Panc1 (cell line): ENCODE data around the gene ATXN1.

ENCODE experiments used
- REST ChIP-seq, 2 experiments: IDR thresholded peaks; 2 replicates each; pipeline ENCODE4 v1.6.1; 2011 to 2012; ENCODE audit warnings: low read depth in 2 of 2, control low read depth in 1 of 2, low read length in 1 of 2, mild to moderate bottlenecking in 1 of 2, moderate library complexity in 1 of 2; ENCODE audit not compliant: insufficient read depth in 1 of 2
- TCF7L2 ChIP-seq: IDR thresholded peaks from 2 replicates; pipeline ENCODE4 v1.6.1; 2011; ENCODE audit warnings: mild to moderate bottlenecking, low read depth, low read length, inconsistent platforms
- TF ChIP-seq, protein P1 (sequence below): fragments of 450-650 bp; IDR thresholded peaks from 2 replicates; pipeline ENCODE4 v1.5.1; 2017; ENCODE audit warnings: mild to moderate bottlenecking

GRCh38 chr6:16409531-16410441, 351.5 kb downstream of the ATXN1 start:
- TF ChIP-seq, protein P1, sequence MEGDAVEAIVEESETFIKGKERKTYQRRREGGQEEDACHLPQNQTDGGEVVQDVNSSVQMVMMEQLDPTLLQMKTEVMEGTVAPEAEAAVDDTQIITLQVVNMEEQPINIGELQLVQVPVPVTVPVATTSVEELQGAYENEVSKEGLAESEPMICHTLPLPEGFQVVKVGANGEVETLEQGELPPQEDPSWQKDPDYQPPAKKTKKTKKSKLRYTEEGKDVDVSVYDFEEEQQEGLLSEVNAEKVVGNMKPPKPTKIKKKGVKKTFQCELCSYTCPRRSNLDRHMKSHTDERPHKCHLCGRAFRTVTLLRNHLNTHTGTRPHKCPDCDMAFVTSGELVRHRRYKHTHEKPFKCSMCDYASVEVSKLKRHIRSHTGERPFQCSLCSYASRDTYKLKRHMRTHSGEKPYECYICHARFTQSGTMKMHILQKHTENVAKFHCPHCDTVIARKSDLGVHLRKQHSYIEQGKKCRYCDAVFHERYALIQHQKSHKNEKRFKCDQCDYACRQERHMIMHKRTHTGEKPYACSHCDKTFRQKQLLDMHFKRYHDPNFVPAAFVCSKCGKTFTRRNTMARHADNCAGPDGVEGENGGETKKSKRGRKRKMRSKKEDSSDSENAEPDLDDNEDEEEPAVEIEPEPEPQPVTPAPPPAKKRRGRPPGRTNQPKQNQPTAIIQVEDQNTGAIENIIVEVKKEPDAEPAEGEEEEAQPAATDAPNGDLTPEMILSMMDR: peak; percentile 90
- TF ChIP-seq REST (IDR thresholded peaks at IDR 0.05; ENCODE audit: insufficient read depth in 1 of 2, low read depth in 2 of 2, low read length in 1 of 2): no peak
- TF ChIP-seq TCF7L2: no peak
